Heart left ventricle (tissue), 13 donors: ENCODE data around the gene ABL2.

Source experiments
- CTCF ChIP-seq, 12 donors: fragments of 200-600 bp; sonication (generic) in 4 of 12; IDR thresholded peaks; one replicate each; pipeline versions ENCODE4 v1.5.0 to v1.8.0; 2018 to 2022; ENCODE audit warnings: antibody characterized with exemption in 12 of 12, mild to moderate bottlenecking in 5 of 12
- POLR2A ChIP-seq, 2 donors: fragments of 450-650 bp; IDR thresholded peaks; one replicate each; pipeline ENCODE4 v1.6.1; 2017; ENCODE audit warnings: antibody characterized with exemption in 2 of 2, mild to moderate bottlenecking in 2 of 2, moderate library complexity in 2 of 2
- donor health status: ischemic (EF 13 %, LVEDD 7.1; RV severe dilation, severe dysfunction).
- donor health status: DM: no; HTN: yes; CAD: no.
- donor health status: DM: no; HTN: no; CAD: no.
- donor health status: ischemic (EF 25% LVEDD 6.9; RV normal size, moderate dysfunction).
- donor health status: ischemic (EF 25% LVEDD 5.7; RV mildly dilated, moderate dysfunction).
- donor health status: ischemic (EF 35%, LVEDD 5.7; RV mildly dilated, moderate dysfunction).
- donor health status: nonischemic (EF 11% LVEDD 7.7; RV severe dilation, severe dysfunction).
- donor health status: DM: yes; HTN: yes; CAD: no.
- donor health status: PGD.
- donor health status: ischemic (EF 29% LVEDD 5.4; RV normal size, mild dysfunction).
- donor health status: nonischemic (EF 23%, LVEDD 6.1; RV moderate dilation, normal function).

- TF ChIP-seq CTCF (IDR thresholded peaks at IDR 0.05) (no peak), POLR2A (IDR thresholded peaks at IDR 0.05) (no peak)
These were observed 52.3 kb downstream of the ABL2 start for GRCh38 chr1:179177182-179177581.
